ENCODE data around the gene FARS2.
A peak's percentile ranks its signal among the peaks of the same experiment; 100 is the strongest.

The FARS2 gene

DNA sequence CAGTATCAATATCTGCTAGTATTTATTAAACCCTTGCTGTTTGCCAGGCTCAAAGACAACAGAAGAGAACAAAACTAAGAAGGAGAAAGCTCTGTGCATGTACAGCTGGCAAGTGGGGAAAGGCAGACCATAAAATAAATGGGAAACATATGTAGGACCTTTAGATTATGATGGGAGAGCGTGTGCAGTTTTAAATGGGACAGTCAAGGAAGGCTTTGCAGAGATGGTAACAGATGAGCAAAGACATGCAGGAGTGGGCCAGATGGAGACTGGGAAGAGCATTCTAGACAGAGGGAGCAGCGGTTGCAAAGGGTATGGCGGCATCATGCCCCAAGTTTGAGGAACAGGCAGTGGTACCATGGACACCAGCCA lies 485.4 kb downstream of the FARS2 start:
- DNase-seq, result peak; percentile 13

DNA sequence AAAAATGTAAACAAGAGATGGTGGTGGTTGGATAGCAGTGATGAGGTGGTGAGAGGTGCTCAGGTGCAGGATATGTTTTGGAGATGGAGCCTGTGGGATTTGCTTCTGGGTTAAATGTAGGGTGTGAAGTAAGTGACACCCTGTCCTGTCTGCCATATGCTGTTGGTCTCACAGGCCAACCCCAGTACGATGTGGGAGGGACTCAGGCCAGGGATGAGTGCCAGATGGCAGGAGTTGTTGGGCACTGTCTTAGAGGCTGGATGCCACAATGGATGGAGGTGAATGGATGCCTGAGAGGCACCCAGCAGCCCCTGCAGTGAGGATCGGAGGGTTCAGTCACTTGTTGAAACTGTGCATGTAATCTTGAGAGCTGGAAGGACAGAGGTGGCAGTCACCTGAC lies 486.1 kb downstream of the FARS2 start:
- DNase-seq, result peak; percentile 13

DNA sequence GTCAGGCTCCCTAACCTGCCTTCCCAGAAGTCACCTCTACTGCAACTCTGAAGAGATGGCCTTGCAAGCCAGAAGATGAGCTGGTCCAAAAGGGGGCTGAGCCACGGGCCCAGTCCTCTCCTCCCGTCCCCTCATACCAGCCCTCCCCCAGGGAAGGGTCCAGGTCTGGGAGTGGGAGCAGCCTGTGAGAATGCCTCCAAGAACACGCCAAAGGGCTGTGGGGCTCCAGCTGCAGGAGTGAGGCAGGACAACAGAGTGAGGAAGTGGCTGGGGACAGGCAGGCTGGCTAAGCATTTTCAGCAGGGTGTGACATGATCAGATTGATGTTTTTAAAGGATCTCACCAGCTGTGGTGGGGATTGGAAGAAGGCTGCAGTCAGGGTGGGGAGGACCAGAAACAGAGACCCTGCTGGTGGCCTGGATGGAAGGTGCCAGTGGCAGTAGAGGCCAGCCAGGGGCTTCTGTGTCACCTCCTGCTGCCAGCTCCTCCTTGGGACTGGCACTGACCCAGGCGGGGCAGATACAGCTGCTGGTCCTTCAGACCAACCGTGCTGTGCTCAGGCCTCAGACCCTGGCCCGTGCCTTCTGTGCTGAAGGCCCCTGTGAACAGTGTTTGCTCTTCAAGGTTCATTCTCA lies 487.8 kb downstream of the FARS2 start:
- DNase-seq, result peak; percentile 46

DNA sequence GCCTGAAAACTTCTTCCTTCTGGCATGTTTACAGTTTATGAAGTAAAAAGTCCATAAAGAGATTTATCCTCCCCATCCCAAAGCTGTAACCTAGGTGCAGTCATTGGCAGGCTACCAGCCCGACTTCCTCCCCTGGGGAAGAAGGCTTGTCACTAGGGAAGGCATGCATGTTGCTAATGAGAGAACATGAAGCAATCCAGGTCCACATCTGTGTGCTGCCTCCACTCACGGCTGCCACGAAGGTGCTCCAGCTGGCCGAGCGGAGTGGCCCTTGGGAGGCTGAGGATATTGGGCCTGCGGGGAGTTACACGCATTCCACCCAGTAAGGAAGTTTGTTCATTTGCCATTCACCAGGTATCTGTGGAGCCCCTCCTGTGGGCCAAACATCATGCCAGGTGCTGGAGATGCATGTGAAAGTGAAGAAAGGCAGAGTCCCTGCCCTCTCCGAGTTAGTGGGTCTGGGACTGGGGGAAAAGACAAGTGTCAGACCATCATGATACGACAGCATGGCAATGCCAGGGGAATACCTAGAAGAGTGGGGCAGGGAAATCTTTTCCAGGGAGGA lies 488.4 kb downstream of the FARS2 start:
- peak; percentile 35 for DNase-seq

DNA sequence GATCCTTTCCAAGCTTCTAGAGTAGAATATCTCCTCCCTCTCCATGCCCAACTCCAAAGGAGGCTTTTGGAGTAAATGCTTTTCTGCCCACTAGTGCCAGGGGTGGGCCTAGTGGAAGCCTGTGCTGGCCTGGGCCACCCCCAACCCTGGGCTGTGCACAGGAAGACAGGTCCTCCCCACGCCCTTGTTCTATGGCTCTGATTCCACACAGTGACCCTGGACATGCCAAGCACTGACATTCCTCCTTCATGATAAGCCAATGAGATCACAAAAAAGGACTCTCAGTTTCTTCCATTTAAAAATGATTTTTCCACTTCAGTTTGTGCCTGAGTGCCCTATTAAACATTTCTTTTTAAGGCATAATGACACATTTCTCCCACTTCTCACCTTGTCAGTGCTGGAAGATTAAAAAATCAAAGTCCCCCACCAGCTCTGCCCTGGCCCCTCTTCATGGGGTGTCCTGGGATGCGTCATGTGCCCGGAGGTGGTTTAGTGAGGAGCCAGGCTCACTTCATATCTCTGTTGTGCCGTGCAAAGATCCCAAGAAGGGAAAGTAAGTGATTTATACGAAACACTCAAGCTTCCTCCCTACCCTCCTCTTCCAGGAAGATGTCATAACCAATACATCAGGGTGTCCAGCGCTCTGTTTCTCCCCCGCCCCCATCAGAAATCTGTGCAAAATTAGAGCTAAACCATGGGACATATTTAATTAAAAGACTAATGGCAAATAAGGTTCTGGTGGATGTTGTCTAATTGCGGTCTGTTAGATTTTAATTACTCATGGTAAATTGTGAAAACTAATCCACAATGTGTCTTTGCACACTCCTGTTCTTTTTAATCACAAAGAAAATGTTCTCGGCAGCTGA lies 490.4 kb downstream of the FARS2 start:
- peak; percentile 47 for DNase-seq

DNA sequence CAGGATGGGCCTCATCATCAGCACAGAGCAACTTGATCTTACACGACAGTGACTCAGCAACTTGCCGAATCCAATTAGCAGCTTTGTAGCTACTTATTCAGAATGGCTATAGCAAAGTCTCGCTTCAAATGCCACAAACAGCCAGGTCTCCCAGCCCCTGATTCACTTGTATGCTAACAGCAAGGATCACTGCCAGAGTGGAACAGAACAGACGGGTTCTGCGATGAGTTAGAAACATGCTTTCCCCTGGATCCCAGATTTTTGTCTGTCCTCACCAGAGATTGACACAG lies 491.0 kb downstream of the FARS2 start:
- DNase-seq, result peak; percentile 80

DNA sequence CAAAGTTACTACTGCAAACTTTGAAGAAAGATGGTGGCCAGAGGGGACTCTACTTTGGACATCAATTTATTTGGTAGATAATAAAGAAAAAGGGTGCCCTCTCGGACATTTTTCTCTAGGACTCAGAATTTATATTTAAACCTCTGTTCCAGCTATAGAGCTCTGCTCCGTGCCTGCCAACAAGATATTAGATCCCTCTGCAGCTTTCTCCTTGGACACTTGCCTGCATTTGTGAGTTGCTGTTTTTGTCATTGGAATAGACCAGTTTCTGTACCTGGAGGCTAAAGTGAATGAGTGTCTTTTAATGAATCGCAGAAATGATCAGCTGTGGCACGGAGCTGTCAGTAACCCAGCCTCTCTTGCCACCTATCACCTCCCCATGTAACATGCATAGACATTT lies 491.9 kb downstream of the FARS2 start:
- no peak for DNase-seq

DNA sequence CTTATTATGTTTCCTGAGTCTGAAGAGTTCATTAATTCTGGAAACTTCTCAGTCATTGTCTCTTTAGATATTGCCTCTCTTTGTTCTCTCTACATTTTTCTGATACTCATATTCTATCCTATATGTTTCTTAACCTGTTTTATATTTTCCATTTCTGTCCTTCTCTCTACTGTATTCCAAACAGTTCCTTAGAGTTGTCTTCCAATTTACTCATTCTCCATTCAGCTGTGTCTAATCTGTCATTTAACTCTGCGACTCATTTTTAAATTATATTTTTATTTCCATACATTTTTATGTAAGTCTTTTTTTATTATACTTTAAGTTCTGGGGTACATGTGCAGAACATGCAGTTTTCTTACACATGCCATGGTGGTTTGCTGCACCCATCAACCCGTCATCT lies 493.6 kb downstream of the FARS2 start:
- DNase-seq, result no peak

DNA sequence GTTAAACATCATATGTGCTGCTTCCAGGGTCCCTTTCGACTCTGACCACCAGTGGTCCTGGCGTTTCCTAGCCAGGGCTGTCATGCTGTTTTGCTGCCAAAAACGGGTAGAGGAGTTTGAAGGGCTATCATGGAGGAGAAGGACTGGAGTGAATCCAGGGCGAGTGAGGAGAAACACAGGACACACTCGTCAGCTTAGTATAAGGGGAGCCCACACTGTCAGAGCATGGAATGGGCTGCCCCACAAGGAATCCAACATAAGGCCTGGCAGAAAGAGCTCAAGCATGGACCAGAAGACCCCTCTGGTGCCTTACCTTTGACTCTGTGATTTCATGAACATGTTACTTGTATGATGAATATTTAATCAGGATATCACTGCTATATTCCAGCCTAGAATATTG lies 498.3 kb downstream of the FARS2 start:
- no peak for DNase-seq

DNA sequence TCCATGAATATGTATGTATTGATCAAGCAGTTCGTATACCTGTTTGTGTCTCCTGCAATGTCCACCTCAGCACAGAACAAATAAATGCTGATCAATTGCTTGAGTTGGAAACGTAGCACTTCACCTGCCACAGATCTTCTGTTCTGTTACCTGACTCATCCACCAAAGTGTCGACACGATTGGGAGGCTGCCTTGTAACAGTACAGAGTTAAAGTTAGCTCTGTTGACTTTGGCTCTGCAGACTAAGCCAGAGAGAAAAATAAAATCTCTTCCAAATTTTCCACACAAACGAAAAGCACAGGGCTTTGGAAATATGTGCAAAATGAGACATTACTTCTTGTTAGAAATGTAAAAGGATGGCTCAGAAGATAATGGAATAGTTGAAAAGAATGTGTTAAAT lies 500.1 kb downstream of the FARS2 start:
- no peak for DNase-seq

DNA sequence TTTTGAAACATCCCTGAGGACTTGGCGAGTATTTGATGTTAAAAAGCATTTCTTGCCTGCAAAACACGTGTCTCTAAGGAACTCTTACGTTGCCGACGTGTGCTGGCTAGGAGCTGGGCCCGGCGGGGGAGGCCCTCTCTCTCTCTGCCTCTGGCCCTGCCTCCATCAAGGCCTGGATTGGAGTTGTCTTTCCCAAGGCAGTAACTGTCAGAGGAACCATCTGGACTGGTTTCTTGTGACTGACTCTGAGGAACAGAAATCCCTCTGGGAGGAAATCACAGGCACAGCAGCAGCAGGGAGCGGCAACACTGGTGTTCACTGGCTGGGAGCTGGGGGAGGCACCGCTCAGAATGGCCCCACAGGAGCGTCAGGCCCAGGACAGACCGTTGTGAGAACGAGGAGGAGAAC lies 501.3 kb downstream of the FARS2 start:
- no peak for DNase-seq

DNA sequence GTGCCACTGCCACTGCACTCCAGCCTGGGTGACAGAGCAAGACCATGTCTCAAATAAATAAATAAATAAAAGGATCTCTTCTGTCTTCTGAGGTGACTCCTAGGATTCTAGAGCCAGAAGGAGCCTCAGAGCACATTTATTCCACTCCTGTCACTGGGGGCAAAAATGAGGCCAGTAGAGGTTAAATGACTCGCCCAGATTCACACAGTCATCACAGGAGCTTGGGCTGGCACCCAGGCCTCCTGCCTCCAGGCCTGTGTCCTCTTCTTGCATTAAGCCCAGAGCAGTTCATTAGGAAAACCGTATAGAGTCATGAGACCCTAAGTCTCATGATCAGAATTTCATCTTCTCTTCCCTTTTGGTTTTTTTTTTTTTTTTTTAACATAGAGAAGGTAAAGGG lies 502.1 kb downstream of the FARS2 start:
- DNase-seq, result peak; percentile 39

DNA sequence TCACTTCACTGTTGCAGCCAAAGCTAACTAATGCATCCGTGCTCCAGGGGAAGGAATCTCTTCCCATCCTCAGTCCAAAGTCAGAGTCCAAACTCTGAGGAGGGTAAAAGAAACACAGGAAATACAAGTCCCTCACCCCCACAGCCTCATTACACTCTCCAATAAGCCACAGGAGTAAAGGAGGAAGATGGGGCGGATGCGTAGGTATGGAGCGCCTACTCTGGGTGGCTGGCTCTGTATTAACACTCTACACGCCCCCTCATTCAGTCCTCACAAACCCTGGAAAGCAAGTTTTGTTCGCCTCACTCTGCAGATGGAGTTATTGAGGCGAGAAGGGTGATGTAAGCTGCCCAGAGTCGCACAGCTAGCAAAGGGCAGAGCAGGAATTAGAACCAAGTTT lies 502.6 kb downstream of the FARS2 start:
- DNase-seq, result no peak

DNA sequence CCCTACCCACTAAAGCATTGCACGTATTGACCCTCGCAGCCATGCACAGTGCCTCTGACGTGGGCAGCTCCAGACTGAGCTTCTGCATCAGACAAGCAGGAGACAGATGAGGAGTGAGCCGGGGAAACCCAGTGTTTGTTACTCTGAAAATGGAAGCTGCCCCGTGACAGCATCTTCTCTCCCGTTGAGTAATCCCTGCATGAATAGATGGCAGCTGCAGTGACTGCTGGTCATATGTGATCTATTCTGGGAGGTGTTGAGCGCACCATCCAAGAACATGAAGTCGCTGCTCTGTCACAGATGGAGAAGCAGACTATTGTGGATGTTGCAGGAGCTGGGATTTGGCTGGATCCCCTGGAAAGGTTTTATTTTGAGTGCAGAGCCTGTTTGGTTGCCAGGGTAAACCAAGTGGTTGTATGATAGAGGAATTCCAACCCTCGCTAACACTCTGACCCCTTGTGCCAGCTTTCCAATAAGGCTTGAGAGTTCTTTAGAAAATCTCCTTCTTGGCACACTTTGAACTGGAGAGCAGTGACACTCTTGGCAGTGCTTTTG lies 503.2 kb downstream of the FARS2 start:
- DNase-seq, result no peak

DNA sequence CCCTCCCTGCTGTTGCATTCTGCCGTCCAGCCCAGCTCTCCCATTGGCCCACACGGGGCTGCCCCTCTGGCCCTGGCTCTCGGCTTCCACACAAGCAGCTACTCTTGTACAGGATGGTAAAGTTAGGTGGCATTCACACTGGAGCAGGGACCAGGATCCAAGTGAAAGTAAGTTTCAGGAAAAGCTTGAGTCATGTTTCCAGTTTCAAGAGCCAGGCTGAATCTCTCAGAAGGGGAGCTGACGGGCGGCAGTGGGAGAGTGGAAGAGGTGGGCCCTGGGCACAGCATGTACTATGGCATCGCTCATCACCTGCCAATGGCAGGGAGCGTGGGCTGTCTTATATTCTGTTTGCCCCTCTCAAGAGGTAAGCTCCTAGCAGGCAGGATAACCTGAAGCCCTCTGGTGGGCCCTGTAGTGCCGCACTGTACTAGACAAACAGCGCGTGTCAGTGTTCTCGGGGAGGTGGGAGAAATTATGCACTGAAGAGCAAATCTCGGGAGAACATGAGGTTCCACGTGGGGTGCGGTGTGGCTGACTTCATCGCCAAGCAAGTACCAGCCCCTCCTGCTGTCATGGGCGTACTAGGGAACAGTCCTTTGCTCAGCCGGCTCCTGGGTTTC lies 503.9 kb downstream of the FARS2 start:
- DNase-seq, result peak; percentile 32

DNA sequence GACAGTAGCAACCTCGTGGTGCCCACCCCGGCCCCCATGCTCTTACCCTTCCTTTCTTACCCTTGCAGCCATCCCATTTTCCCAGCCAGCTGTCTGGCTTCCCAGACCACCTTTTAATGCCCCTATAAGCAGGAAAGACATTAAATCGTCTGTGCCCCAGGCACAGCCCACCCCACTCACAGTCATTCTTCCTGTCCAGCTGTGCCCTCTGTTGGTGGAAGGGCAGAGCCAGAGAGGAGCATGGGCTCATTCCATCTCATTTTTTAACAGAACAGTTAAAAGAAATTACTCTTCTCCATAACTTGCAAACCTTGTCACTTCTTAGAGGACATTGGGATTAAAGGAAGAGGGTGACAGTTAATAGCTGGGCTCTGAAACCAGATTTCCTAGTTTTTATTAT lies 504.9 kb downstream of the FARS2 start:
- DNase-seq, result peak; percentile 48

DNA sequence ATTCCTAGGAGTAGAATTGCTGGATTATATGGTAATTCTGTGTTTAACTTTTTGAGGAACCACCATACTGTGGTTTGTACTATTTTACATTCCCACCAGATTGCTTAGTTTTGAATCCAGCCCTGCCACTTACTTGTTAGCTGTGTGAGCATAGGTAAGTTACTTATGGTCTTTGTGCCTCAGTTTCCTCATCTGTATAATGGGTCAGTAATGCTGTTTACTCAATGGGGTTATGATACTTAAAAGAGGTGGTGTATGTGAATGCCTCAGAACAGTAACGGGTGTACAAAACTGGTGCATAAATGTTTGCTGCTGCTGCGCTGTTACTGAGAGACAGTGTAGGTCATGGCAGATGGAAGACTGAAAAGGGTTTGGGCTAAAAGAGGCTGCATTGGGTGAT lies 506.2 kb downstream of the FARS2 start:
- DNase-seq, result no peak

DNA sequence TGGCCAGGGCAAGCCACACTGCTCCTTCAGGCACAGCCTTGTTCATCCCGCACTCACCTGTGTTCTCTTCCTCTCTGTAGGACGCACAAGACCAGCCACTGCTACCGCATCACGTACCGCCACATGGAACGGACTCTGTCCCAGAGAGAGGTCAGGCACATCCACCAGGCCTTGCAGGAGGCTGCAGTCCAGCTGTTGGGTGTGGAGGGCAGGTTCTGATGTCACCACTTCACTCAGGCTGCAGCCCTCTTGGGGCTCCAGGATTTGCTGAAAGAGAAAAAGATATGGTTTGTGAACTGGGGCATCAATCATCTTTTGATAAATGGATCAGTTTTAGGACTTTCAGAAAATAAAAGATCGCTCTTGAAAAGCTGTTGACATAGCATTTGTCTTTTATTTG lies 509.9 kb downstream of the FARS2 start:
- no peak for DNase-seq

DNA sequence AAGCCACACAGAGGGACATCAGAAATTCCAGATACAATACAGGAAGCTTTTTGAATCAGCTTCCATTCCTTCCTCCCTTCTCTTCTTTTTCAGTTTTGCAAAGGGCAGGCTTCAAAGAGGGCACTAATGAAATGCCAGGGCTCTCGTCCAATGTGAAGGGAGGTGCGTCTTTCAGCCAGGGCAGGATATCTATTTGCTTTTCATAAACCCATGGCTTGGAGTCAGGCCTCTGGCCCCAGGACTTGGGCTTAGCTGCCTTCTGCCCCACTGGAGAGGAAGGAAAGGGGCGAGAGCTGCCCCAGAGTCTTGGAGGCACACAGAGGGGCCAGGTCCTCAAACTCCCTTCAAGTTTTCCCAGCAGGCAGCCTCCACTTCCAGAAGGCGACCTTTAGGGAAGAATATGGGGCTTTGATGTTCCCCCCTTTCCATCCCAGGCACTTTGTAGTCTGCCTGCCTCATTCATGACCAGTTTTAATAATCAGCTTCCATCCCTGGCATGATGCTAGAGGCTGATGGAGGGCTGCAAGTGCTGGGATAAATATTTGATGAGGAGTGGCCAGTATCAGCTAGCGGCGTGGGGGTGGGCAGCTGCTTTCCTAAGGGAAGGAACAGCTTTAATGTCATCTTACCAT lies 510.6 kb downstream of the FARS2 start:
- DNase-seq, result peak; percentile 43

DNA sequence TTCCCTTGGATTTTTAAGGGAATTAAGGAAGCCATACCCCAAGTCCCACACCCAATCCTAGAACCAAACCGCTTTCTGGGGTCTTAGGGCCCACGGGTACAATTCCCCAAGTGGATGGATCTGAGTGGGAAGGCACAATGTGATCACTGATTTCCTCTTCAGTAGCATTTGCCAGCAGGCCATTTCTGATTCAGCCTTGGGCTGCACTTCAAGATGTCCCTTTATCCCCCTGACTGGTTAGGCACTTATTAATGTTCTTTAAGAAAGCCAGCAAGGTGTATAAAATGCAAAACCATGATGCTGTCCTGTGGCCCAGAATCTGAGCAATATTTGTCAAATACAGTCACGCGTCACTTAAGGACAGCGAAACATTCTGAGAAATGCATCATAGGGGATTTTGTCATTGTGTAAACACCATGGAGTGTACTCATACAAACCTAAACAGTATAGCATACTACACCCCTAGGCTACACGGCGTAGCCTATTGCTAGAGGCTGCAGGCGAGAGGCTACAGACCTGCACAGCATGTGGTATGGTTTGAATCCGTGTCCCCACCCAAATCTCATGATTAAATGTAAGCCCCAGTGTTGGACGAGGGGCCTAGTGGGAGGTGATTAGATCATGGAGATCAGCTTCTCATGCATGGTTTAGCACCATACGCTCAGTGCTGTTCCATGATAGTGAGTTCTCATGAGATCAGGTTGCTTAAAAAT lies 511.3 kb downstream of the FARS2 start:
- no peak for DNase-seq

DNA sequence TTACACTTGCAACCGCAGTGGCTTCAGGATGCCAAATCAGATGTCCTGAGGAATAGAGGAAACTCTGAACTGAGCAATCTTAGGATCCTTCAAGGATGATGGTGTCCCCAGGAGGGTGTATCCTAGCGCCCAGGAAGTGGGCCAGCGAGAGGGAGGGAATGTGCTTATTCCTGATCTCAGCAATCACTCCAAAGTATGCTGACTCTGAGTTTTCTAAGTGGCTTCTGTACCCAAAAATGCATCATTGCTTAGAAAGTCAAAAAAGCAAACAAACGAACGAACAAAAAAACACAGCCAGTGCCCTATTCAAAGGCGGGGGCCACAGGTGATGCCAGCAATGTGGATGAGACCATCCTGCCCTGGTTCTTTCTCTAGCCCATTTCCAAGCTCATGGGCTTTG lies 514.8 kb downstream of the FARS2 start:
- peak; percentile 29 for DNase-seq

DNA sequence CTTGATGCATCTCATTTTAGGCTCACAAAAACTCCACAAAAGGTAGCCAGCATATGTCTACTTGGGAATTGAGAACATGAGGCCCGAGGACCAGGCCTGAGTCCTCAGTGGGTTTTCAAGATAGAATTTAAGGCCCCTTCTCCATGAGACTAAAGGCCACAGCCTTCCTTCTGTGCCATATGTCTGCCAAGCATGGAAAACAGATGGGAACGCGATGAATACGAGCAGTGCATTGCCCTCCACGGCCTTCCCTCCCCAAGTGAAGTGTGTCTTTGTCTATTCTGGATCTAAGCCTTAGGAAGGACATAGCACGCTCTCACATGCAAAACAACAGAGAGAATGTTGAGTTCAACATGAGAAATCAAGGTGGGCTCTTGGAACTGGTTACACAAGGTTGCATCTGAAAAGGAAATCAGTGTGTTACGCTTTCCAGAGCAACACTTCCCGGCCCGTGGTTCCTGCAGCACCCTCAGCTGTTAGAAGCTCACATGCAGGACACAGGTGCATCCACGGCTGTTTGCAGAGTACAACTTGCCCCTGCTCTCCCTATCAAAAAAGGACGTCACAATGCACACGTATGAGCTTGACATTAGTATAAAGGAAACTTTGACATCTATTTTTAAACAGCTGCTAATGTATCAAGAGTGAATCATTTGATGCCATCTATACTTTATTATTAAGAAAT lies 515.5 kb downstream of the FARS2 start:
- DNase-seq, result no peak
